Activated naive CD8-positive, alpha-beta T cell treated with anti-CD3 and anti-CD28 coated beads, Interleukin-2, amount 50 U/mL, for 16 hours (primary cell): ENCODE results near the gene RIN1.

Experiments
- DNase-seq: peaks from one replicate; pipeline ENCODE4 v3.0.0-alpha.2; 2020; ENCODE audit warnings: low read depth, low spot score

The RIN1 gene

DNA sequence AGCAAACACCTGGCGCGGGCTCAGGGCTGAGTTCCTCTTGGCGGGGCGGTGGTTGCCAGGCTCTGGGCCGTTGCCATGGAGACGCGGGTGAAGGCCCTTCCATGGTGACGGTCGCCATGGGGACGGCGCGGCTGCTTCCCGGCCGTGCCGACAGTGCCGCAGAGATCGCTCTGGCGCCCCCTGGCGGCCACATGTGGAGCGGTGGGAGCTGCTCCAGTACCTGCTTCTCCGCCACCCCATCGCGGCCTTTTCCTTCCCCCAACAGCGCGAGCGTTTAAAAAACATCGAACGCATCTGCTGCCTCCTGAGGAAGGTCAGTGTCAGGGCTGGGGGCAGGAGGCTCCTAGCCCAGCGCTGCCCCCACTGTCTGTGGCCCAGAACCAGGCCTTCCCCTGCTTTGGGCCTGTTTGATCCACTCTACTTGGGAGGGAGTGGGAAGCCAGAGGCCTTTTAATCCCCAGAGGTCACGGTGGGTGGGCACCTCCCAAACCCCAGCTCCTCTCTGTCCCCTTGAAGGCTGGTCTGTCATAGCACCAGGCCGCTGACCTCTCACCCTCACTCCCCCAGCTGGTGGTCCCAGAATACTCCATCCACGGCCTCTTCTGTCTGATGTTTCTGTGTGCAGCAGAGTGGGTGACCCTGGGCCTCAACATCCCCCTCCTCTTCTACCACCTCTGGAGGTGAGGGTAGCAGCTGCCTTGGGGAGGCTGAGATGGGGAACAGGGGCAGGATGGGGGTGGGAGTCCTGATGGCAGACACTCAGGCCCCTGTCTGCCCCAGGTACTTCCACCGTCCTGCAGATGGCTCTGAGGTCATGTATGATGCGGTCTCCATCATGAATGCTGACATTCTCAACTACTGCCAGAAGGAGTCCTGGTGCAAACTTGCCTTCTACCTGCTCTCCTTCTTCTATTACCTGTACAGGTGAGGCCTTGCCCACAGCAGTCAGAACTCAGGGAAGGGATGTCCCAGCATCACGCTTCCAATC is 53.5 kb downstream of the RIN1 start:
- DNase-seq: peak; percentile 96
